BJ (cell line): ENCODE measurements around the gene TMEM63B. TPM values are rescaled to one million over a fixed set of nuclear protein-coding genes. Genes with fewer than 3 reads are reported as not detected.

Source experiments
- CTCF ChIA-PET: fragments of 350-600 bp; formaldehyde crosslinking; extraction: SDS; loops from one replicate; lab custom pipeline; 2021; ENCODE audit warnings: antibody characterized with exemption, inconsistent platforms; lab: Yijun Ruan, JAX
- POLR2A ChIA-PET: fragments of 300-600 bp; sonication (Branson Sonifier 250); formaldehyde crosslinking; extraction: SDS; loops from one replicate; lab custom pipeline; 2021; ENCODE audit warnings: antibody characterized with exemption; lab: Charles Lee
- DNase-seq: peaks from one replicate; pipeline ENCODE4 v3.0.0-alpha.2; 2011; ENCODE audit warnings: low read depth
- H3K27me3 ChIP-seq: 2 replicates; pipeline ENCODE4 v1.6.0; 2011; ENCODE audit warnings: low read length; ENCODE audit not compliant: control insufficient read depth, insufficient read depth
- H3K36me3 ChIP-seq: 2 replicates; pipeline ENCODE4 v1.5.1; 2011; ENCODE audit warnings: low read length; ENCODE audit not compliant: control insufficient read depth, insufficient read depth
- H3K4me3 ChIP-seq: 2 replicates; pipeline ENCODE4 v1.5.1; 2011; ENCODE audit warnings: low read depth, mild to moderate bottlenecking, control low read depth, low read length
- polyA plus RNA-seq: library from polyadenylated mRNA; depleted of rRNA; stranded (reverse); fragments of >200 nt; gene quantifications from 2 replicates; pipeline ENCODE4 v1.2.3, GENCODE V29; 2011
- TF ChIP-seq, protein P1 (sequence below): IDR thresholded peaks from 2 replicates; pipeline ENCODE4 v1.5.1; 2011; ENCODE audit warnings: low read depth, mild to moderate bottlenecking, control low read depth, inconsistent platforms, low read length, moderate library complexity; ENCODE audit not compliant: insufficient read depth

TMEM63B gene
- polyA plus RNA-seq, 1 experiment, result 56.5 TPM

DNA sequence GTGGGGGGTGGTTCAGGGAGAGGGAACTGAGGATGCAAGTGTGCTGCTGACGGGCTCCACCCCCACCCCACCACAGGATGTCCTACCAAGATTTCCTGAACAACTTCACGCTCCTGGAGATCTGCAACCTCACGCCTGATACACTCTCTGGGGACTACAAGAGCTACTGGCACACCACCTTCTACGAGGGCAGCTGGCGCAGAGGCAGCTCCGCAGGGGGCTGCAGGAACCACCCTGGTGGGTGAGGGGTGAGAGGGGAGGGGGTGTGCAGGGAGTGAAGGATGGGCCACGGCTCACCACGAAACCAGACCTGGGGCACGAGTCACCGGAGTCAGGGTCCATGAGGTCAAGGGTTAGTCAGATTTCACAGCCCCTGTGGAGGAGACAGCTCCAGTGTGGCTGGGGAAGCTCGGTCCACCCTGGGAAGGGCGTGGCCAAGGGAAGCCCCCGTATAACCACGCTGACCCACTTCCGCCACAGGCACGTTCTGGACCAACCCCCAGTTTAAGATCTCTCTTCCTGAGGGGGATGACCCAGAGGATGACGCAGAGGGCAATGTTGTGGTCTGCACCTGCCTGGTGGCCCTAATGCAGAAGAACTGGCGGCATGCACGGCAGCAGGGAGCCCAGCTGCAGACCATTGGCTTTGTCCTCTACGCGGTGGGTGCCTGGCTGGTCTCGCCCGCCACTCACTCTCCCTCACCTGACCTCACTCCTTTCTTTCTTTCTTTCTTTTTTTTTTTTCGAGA lies 49.6 kb downstream of the TMEM63B start:
- TF ChIP-seq, protein P1, sequence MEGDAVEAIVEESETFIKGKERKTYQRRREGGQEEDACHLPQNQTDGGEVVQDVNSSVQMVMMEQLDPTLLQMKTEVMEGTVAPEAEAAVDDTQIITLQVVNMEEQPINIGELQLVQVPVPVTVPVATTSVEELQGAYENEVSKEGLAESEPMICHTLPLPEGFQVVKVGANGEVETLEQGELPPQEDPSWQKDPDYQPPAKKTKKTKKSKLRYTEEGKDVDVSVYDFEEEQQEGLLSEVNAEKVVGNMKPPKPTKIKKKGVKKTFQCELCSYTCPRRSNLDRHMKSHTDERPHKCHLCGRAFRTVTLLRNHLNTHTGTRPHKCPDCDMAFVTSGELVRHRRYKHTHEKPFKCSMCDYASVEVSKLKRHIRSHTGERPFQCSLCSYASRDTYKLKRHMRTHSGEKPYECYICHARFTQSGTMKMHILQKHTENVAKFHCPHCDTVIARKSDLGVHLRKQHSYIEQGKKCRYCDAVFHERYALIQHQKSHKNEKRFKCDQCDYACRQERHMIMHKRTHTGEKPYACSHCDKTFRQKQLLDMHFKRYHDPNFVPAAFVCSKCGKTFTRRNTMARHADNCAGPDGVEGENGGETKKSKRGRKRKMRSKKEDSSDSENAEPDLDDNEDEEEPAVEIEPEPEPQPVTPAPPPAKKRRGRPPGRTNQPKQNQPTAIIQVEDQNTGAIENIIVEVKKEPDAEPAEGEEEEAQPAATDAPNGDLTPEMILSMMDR, result no peak
- H3K4me3 ChIP-seq, result no peak overlapping the region
- no peaks in the 10 kb centered on the region for H3K27me3 ChIP-seq
- DNase-seq, result no peak
- POLR2A ChIA-PET, result no interaction called here
- CTCF ChIA-PET, result interaction anchor here (1.2 to 1.9 kb wide), 6 partner anchors 58 to 161 kb away, joined by 3 to 8 read pairs (median 3); no protein-coding TSS in a partner anchor
- H3K36me3 ChIP-seq, result no peaks in the 10 kb centered on the region

DNA sequence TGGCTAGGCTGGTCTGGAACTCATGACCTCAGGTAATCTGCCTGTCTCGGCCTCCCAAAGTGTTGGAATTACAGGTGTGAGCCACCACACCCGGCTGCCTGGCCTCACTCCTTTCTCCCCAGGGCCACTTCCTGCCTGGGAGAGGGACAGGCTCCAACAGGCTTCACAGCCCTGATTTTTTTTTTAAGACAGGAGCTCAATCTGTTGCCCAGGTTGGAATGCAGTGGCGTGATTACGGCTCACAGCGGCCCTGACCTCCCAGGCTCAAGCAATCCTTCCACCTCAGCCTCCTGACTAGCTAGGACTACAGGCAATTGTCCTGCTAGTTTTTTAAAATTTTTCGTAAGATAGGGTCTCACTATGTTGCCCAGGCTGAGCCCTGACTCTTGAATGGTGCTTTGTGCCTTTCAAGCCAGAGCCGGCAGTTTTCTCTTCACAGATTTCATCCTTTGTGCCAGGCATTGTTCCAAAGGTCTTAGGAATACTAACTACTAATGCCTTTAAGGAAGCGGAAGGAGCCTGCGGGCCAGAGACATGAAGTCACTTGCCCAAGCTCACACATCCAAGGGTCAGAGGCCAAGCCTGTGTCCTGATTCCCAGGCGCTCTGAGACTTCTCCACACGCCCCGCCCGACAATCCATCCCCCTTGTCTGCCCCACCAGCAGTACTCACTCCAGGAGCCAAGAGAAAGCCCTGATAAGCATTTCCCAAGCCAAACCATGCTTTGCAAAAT lies 50.5 kb downstream of the TMEM63B start:
- DNase-seq, result peak; percentile 48
- H3K27me3 ChIP-seq, result no peaks in the 10 kb centered on the region
- POLR2A ChIA-PET, result no interaction called here
- TF ChIP-seq, protein P1, result no peak
- no peaks in the 10 kb centered on the region for H3K36me3 ChIP-seq
- CTCF ChIA-PET, result interaction anchor here (0.6 to 2.1 kb wide), 5 partner anchors 35 to 162 kb away, joined by 3 to 8 read pairs (median 4); no protein-coding TSS in a partner anchor
- no peak overlapping the region for H3K4me3 ChIP-seq

DNA sequence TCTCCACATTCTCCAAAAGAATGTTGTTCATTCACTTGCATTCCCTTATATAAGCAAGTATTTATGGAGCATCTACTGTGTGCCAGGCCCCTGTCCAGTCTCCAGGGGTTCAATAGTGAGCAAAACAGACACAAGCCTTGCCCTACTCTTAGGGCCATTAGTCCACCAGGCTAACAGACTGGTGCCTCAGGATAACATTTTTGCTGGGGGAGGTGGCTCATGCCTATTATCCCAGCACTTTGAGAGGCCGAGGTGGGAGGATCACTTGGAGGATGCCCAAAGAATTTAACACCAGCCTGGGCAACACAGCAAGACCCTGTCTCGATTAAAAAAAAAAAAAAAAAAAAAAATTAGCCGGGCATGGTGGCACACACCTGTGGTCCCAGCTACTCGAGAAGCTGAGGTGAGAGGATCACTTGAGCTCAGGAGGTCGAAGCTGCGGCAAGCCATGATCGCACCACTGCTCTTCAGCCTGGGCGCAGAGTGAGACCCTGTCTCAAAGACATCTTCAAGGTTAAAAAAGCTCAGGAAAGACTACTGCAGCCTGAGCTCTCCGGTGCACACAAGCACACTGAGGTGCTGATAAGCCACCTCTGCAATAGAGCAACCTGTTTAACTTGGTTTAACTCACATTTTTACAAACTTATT lies 51.2 kb downstream of the TMEM63B start:
- TF ChIP-seq, protein P1, result no peak
- ChIA-PET POLR2A (no interaction called here), CTCF (interaction anchor here (1.3 to 2.1 kb wide), 4 partner anchors 49 to 161 kb away, joined by 3 to 8 read pairs (median 6); no protein-coding TSS in a partner anchor)
- H3K36me3 ChIP-seq, result no peaks in the 10 kb centered on the region
- DNase-seq, result no peak
- no peak overlapping the region for H3K4me3 ChIP-seq
- no peaks in the 10 kb centered on the region; the same call in 1 of the 2 replicates for H3K27me3 ChIP-seq

DNA sequence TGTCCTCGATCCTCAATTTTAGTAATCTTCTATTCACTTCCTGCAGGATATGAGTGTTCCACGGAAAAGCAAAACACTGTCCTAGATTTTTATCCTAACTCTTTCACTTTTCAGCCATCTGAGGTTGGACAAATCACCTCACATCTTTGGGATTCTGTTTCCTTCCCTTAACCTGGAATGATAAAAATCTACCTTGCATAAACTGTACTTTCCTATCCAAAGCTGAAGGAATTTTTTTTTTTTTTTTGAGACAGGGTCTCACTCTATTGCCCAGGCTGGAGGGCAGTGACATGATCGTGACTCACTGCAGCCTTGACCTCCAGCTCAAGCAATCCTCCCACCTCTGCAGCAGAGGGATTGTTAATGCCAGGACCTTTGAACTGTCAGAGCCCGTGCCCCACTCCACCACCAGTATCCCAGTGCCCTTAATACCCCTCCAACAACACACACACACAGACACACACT lies 51.8 kb downstream of the TMEM63B start:
- Histone ChIP-seq H3K4me3 (no peak overlapping the region), H3K36me3 (no peaks in the 10 kb centered on the region), H3K27me3 (no peaks in the 10 kb centered on the region; the same call in 1 of the 2 replicates)
- ChIA-PET CTCF (interaction anchor here (1.3 to 2.1 kb wide), 3 partner anchors 49 to 160 kb away, joined by 3 to 7 read pairs (median 4); no protein-coding TSS in a partner anchor), POLR2A (no interaction called here)
- no peak for DNase-seq
- TF ChIP-seq, protein P1, result no peak

DNA sequence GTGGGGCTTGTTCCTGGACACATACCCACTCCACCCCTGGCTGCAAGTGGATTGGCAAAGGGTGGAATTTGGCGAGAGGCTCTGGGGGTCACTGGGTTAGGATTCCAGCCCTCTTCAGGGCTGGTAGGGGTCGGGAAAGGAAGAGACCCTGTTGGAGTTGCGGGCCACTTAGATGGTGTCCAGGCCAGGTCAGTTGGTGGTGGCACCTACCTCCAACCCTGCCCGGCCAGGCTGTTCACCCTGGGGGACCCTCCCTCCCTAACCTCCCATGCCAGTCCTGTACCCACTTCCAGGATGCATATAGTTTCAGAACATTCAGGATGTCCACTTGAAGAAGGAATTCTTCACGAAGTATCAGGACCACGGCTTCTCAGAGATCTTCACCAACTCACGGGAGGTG lies 52.3 kb downstream of the TMEM63B start:
- POLR2A ChIA-PET, result no interaction called here
- TF ChIP-seq, protein P1, result no peak

More for the DNA sequence above, 52.3 kb downstream of the TMEM63B start:
- Histone ChIP-seq H3K36me3 (no peaks in the 10 kb centered on the region), H3K4me3 (no peak overlapping the region), H3K27me3 (peaks cover 2% of the 10 kb centered on the region)
- CTCF ChIA-PET, result interaction anchor here (1.3 to 2.1 kb wide), 4 partner anchors 48 to 160 kb away, joined by 3 to 7 read pairs (median 6); no protein-coding TSS in a partner anchor
- DNase-seq, result no peak
